Stimulated activated CD8-positive, alpha-beta memory T cell treated with anti-CD3 and anti-CD28 coated beads, Interleukin-7, amount 100 ng/mL, for 1 hour (primary cell): Measurements from ENCODE around the gene CACNA1F.

Experiments
- DNase-seq, 2 donors: peaks; one replicate each; pipeline ENCODE4 v3.0.0-alpha.2; 2020; ENCODE audit warnings: low read depth in 2 of 2

CACNA1F gene

DNA sequence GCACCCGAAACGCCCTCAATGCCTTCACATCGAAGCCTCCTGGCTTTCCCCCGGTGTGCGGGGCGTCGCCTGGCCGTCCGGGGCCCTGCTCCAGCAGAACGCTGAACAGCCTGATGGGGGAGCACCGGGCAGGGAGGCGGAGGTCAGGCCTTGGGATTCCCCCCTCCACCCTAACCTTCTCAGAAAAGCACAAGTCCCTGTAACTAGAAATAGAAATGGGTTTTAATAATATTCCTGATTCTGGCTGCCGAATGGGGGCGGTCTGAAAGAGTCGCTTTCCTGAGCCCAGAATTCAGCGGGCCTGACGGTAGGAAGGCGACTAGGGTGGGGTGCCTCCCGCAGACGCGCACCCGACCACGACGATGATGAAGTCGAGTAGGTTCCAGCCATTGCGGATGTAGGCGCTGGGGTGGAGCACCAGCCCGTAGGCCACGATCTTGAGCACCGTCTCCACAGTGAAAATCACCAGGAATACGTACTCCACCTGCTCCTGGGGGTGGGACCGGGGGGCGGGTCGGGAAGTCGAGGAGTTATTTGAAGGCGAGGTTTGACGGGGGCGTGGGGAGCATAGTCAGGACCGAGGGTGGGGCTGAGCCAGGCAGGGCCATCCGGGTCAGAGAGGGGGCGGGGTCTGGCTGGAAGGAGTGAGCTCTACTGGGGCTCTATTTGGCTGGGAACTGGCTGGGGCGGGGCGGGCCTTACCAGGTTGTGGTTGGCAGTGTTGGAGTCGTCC lies 2.5 kb downstream of the CACNA1F start:
- peak in 1 of 2 donors; percentile 5 for DNase-seq

DNA sequence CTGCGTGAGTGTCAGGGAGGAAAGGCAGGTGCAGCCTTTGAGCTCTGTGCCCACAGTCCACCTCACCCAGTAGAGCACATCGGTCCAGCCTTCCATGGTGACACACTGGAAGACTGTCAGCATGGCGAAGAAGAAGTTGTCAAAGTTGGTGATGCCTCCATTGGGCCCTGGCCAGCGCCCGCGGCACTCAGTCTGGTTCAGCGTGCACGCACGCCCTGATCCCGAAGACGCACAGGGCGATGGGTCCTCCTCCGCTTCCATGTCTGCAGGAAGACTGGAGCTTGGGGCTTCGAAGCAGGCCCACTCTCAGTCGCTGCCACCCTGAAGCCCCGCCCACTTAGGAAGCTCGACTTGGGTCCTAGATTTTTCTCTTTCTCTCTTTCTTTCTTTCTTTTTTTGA lies 5.0 kb downstream of the CACNA1F start:
- no peak for DNase-seq

DNA sequence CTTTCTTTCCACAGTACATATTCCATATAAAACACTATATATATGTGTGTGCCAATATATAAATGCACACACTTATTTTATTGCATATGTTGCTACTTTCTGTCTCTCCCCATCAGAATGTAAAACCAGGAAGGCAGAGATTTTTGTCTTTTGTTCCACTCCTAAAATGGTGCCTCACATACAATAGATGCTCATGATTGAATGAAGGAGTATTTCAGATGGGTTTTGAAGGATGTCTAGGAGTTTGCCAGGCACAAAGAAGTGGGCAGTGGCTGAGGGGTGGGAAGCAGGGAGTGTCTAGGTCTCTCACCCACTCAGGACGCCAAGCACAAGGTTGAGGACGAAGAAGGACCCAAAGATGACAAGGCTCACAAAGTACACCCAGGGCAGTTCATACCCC lies 5.4 kb downstream of the CACNA1F start:
- DNase-seq = no peak

DNA sequence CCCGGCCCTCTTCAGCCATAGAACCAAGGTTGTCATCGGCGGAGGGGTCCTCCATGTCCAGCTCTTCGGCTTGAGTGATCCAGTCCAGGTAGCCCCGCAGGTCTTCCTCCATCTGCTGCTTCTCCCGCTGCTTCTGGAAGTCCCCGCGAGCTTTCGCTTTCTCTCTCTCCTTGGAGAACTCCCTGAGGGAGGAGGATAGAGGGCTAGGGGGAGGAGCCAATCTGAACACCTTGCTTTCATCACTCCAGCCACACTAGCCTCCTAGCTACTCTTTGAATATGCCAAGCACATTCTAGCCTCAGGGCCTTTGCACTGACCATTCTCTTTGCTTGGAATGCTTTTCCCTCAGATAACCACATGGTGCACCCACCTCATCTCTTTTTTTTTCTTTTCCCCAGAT lies 6.2 kb downstream of the CACNA1F start:
- no peak for DNase-seq

DNA sequence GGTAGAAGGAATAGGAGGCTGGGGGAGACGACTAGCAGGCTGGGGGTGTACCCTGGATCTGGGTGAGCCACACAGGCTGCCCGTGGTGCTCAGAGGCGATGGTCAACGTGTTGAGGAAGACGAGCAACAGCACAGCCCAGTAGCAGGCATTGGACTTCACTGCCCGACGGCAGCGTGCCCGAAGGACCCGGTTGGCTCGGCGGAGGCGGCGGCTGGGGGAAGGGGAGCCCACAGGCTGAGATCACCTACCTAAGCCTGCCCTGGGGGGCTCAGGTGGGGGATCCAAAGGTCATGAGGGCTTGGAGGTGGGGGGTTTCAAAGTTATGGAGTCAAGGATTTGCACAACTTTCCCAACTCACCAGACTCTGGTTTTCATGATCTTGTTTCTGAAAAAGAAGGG lies 7.3 kb downstream of the CACNA1F start:
- no peak for DNase-seq

DNA sequence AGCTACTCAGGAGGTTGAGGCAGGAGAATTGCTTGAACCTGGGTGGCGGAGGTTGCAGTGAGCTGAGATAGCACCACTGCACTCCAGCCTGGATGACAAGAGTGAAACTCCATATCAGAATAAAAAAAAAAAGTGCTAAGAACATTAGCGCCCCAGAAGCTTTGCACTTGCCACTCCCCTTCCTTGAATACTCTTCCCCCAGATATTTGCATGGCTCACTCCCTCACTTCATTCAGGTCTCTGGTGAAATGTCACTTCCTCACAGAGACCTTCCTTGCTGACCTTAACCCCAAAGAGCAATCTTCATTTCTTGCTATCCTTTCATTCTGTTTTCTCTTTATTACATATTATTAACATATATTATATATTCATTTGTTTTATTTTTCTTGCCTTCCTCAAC lies 11.3 kb downstream of the CACNA1F start:
- no peak for DNase-seq

DNA sequence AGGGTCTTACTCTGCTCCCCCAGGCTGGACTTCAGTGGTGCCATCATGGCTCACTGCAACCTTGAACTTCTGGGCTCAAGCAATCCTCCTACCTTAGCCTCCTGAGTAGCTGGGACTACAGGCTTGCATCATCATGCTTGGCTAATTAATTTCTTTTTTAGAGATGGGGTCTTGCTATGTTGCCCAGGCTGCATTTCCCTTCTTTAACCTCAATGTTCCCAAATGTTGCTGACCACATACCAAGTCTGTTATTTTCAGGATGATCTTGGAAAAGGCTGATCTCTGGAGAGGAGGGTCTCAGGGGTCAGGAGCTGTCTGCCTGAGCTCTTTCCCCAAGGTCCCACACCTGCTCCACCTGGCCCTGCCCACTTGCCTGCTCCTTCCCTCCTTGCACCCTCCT lies 13.0 kb downstream of the CACNA1F start:
- DNase-seq = no peak

DNA sequence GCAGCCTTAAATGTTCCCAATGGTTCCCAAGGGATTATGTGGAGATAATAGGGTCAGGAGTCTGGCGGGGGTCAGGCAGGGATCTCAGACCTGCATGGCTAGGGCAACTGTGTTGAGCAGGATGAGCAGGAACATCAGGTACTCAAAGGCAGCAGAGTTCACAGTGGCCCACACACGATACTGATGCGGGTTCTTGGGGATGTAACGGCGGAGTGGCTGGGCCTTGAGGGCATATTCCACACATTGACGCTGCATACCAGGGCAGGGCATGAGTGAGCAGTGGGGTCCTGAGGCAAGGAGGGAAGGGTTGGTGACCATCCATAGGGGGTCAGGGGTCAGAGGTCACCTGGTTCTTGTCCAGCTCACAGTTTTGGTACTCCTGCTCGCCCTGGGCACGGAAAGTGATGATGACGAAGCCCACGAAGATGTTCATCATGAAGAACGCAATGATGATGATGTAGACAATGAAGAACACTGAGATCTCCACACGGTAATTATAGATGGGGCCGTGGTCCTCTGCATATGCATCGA lies 18.1 kb downstream of the CACNA1F start:
- no peak for DNase-seq

DNA sequence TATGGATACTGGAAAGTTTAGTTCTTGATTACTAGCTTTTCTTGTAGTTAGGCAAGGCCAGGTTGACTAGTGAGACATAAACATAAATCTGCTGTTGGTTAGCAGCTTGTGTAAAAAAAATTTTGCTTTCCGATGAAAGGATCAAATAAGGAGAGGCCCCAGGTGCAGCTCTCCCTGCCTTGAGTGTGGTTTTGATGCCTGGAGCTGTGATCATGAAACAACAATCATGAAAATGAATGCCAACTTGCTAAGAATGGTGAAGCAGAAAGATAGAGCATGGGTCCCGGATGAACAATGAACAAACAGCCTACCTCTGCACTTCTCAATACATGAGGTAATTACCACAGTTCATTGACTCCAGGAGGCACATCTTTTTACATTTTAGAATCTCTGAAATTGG lies 18.7 kb downstream of the CACNA1F start:
- DNase-seq = no peak

DNA sequence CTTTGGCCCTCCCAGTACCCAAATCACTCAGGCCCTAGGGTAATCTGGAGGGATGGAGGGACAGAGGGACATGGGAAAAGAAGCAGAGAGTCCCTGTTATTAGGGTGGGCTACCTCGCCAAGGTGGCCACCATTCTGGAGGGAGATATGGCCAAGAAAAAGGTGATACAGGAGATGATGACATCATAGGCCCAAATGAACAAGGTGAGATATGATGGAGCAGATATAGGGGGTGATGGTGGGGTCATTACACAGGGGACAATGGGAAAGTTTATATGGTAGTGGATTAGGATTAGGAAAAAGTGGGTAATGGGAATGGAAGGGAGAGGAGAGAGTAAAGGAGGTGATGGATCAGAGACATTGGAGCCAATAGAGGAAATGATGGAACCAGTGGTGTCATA lies 20.3 kb downstream of the CACNA1F start:
- DNase-seq = no peak

DNA sequence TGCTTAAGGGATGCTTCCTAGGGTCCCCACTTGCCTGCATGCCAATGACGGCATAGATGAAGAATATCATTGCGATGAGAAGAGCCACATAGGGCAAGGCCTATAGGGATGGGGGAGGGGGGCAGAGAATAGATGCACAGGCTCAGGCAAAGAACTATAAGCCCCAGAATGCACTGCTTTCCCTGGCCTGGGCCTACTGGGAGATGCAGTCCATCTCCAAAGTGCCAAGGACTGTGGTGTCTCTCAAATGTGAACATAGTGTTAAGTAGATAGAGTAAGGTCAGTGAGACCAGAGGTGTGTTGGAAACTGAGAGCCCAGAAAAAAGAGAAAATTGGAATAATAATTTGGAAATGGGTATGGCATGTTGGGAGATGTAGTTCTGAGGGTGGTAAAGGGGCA lies 20.9 kb downstream of the CACNA1F start:
- no peak for DNase-seq

DNA sequence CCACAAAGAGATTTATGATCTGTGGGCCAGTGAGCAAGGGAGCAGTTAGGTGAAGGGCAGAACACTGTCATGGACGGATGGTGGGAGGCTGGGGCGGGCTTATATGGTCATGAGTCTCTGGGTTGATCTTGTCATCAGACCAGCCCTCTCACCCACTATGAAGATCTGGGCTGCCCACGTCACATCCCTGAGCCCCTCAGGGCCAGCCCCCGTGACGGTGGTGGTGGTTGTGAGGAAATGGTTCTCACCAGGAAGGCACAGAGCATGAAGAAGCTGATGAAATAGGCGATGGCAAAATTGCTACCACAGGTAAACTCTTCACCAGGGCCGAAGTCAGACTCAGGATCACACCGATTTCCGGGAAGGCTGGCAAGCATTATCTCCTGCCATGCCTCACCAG lies 22.1 kb downstream of the CACNA1F start:
- no peak for DNase-seq

DNA sequence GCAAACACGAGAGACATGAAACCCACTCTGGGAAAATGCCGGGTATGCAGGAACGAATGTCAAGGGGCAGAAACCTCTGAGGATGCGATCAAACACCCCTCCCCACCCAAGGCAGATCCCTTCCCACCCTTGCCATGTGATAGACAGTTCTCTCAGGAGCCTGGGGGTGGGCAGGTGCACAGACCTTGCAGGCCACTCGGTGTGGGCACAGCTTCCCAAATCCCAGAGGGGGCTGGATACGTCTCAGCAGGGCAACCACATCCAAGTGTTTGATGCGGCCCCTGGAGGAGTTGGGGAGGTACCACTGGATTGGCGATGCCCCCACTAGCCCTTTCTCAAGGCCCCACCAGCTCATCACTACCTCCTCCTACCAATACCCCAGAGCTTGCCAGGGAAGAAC lies 22.7 kb downstream of the CACNA1F start:
- DNase-seq = no peak

DNA sequence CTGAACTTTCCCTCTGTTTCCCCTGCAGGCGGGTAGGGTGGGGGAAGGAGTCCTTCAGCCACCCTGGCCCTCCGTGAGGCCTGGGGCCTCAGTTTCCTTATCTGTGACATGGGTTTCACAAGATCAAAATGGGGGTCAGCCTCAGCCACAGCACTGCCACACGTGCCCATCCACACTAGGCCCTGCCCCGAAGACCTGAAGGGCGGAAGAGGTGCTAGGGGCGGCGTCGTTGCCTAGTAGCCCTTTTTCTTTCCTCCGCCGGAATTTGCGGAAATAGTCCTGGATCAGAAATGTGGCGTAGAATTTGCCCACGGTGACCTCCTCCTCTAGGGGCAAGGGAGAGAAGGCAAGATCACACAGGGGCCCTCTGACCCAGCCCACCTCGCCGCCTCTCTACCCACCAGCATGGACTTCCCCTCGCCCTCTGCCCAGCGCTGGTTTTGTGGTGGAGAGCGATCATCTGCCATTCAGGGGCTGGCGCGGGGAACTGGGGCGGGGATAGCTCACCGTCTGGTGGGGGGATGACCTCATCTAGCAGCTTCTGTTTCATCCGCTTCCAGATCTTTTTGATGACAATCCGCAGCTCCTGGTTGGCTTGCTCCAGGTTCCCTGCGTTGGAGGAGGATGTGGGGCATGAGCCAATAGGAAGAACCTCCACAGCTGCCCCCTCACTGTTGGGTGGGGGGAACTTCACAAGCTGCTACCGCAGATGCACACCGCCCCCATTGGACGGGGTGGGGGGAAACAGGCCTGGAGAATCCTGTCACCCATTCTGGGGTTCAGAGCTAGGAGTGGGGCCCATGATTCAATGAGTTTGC lies 23.5 kb downstream of the CACNA1F start:
- DNase-seq = no peak

DNA sequence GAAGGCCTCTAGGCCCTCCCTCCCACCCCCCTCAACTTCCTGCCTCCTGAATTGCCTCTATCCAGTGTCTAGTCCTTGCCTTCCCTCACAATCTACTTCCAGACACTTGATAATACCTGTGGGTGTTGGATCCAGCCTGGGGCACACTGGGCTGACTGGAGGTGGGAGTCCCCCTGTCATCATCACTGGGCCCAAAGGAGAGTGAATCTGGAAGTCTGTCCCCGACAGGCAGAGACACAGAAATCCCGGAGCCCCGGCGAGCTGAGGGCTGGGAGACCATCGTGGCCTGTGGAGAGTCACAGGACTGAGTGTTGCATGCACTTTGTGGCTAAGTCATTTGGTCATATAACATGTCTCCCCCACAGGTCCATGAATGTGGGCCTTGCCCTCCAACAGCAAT lies 24.7 kb downstream of the CACNA1F start:
- no peak for DNase-seq

DNA sequence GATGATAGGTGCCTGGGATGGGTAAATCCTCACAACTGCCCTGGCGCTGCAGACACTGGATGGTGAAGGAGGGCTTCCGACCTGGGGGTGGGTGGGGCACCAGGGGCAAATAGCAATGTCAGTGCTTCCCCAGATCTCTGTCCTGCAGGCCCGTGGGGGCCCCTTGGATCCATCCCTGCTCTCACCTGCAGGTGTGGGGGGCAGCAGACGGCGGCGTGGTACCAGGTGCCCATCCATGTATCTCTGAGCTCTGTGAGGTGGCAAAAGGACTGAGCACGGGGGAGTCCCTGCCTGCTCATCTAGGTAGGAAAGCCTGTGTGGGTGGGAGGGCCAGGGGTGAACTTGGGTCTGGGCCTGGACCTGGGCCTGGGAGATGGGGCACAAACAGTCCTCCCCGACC lies 26.6 kb downstream of the CACNA1F start:
- DNase-seq = no peak

DNA sequence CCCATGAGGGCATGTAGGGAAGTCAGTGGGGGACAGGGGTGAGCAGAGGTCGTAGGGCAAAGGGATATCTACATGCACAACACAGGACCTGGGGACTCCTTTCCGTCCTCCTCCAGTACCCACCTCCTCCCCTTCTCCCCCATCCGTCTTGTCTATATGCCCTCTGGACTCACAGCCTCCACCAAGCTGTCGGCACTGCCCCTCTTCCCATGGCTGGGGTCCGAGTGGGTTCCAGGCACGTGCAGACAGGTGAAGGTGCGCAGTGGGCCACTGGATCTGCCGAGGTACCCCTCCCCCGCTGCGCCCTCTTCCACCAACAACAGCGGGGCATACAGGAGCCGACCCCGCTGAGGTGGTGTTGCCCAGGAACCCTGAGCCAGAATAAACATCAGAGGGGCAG lies 27.7 kb downstream of the CACNA1F start:
- DNase-seq = no peak

DNA sequence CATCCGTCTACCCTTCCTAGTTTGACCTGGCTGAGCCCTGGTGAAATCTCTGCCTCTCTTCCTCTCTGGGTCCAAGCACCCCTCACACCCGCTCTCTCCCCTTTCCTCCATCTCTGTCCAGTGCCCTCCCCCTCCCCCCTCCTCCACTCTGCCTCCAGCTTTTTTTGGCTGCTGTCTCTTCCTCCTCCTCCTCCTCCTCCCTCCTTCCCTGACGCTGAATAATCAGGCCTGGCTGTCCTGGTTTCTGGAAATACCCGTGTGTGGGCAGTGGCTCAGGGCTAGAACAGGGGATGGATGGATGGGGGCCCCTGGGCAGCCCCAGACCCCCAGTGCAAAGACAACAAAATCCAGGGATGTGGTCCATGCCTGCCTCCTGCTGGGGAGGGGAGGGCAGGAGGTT lies 28.4 kb downstream of the CACNA1F start:
- no peak for DNase-seq

DNA sequence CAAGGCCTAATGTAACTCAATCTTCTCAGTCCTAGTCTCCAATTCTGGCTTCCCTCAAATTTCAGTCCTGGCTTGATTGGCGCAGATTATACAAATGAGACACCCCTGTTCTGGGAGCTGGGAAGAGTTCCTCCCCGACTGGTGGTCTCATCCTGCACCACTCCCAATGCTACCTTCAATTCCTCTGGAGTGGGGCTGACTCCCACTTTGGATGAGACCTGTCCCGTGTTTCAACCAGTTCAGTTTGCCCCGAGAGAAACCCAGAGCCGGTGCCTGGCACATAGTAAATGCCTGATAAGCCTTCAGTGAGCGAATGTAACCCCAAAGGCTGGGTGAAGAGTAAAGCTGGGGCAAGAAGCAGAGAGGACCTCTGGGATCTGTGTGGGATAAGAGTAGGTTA lies 29.1 kb downstream of the CACNA1F start:
- DNase-seq = no peak

DNA sequence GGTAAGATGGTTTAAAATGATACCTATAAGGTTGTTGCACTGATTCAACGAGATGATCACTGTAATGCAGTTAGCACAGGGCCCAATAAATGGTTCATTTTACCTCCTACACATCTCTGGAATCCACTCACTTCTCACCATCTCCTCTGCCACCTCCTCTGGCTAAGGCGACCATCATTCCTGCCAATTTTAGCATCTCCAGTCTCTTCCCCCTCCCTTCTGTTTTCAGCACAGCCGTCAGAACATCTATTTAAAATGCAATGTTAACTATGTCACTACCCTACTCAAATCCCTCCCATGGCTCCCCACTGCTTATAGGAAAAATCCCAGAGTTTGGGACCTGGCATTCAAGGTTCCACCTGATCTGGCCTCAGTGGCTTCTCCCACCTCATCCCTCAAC lies 29.6 kb downstream of the CACNA1F start:
- DNase-seq = no peak

DNA sequence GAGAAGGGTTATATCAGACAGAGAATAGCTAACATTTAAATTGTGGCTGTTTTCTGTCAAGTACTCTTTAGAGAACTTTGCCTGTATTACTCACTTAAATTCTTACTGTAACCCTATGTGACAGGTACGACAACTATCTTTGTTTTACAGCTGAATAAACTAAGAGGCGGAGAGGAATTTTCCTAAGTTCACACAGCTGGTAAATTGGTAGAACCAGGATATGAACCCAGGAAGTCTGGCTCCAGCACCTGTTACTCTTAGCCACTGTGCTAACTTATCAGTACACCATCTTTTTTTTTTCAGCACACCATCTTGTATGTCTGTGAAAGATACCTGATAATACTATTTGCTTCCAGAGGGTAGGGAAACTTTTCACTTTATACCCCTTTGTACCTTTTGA lies 31.1 kb downstream of the CACNA1F start:
- no peak for DNase-seq

DNA sequence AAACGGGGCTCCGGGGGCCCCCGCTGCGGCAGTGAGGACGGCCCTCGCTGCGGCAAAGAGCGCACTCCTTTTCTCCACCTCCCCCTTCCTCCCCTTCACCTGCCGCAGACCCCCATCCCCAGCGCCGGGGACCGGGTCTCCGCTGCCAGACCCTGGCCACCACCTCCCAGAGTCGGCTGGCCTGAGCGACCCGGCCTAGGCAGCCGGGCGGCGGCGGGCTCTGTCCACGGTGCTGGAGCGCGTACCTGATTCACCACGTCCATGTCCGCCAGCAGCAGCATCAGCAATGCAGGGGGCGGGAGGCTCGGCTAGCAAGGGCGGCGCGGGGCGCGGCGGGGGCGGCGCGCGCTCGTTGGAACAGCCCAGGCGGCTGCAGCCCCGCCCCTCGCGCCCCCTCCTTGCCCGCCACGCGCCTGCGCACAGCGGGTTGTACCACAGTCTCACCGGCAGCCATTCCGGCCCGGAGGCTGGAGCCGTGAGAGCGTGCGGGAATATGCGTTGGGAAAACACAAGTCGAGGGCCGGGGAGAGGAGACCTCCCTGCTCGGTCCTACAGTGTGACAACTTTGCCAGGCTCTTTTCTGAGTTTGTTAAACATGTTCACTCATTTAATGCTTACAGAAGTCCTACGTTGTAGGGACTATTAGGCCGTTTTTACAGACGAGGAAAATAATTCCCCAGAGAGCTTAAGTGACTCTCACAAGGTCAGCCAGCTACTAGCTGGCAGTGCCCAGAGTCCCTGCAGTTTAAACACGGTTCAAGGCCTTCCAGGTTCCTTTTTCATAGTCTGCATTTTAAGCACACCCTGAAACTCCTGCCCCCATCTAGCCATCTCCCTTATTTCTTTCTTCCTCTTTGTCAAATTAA lies 33.0 kb downstream of the CACNA1F start, which contains the start of gene SYP:
Gene SYP (minus strand): TSS at position 288 of the 866 bp plus-strand sequence. CDS start 7 bp downstream, at position 281.
- DNase-seq = peak; percentile 73 to 74
